Body of pancreas (tissue), 4 donors: Measurements from ENCODE around the gene ARPC5. TPM values are rescaled to one million over a fixed set of nuclear protein-coding genes. Genes with fewer than 3 reads are reported as not detected.
"Not testable (repeated sequence)": the region's sequence is repeated elsewhere in the genome, so short reads cannot be mapped to it uniquely, and the experiment has no call there.

Source experiments
- ATAC-seq: fragments of 150-250 bp; one replicate; pipeline ENCODE4 v1.9.1; 2016
- DNase-seq, 4 donors: peaks; one replicate each; pipeline ENCODE4 v3.0.0-alpha.2; 2019
- H3K27ac ChIP-seq, 4 donors: fragments of 200-600 bp; sonication (generic); 1 replicate in 3 of 4; 2 replicates in 1 of 4; pipeline versions ENCODE4 v1.5.1 to v1.6.1; 2016 to 2019; ENCODE audit warnings: mild to moderate bottlenecking in 1 of 4, mixed read lengths in 1 of 4, moderate library complexity in 1 of 4
- H3K27me3 ChIP-seq, 2 donors: fragments of 200-600 bp; sonication (generic); one replicate each; pipeline ENCODE4 v1.6.0; 2016; ENCODE audit warnings: mild to moderate bottlenecking in 1 of 2
- H3K36me3 ChIP-seq, 2 donors: fragments of 200-600 bp; sonication (generic); replicated peaks in 1 of 2; 2 replicates each; pipeline ENCODE4 v1.5.1; 2016; ENCODE audit warnings: low read depth in 2 of 2; ENCODE audit not compliant: insufficient read depth in 1 of 2
- H3K4me1 ChIP-seq: fragments of 200-600 bp; sonication (generic); one replicate; pipeline ENCODE4 v1.6.0; 2016
- H3K4me3 ChIP-seq, 2 donors: fragments of 200-600 bp; sonication (generic); 1 replicate in 1 of 2; 2 replicates in 1 of 2; pipeline ENCODE4 v1.5.1; 2016 to 2019
- H3K9me3 ChIP-seq, 3 donors: fragments of 200-600 bp; sonication (generic); 1 replicate in 2 of 3; 2 replicates in 1 of 3; pipeline ENCODE4 v1.5.1; 2016
- POLR2A ChIP-seq, 3 donors: fragments of 450-650 bp; IDR thresholded peaks; one replicate each; pipeline ENCODE4 v1.6.1; 2016; ENCODE audit warnings: antibody characterized with exemption in 3 of 3, mild to moderate bottlenecking in 2 of 3
- WGBS, 2 donors: methylation state at CpG; one replicate each; pipeline ENCODE4 v1.1.5; 2017; 5-methylcytosine and 5-hydroxymethylcytosine counted together
- intact Hi-C: fragments of 100-400 bp; cut with DNase I; formaldehyde crosslinking; loops from one replicate; pipeline ENCODE4 v1.15.1; 2023
- total RNA-seq, 2 donors: library from RNA; depleted of rRNA; stranded (reverse); fragments of >200 nt; gene quantifications; one replicate each; pipeline ENCODE4 v1.1.0, GENCODE V29; 2016
- TF ChIP-seq, protein P1 (sequence below), 7 experiments: fragments of 450-650 bp in 4 of 7; fragments of 200-600 bp in 3 of 7; sonication (generic) in 3 of 7; IDR thresholded peaks; one replicate each; pipeline ENCODE4 v1.5.1; 2016 to 2019; ENCODE audit warnings: antibody characterized with exemption in 7 of 7

ARPC5 gene
- total RNA-seq, 2 donors from 2014 or later, result 29.3 to 52.4 TPM

DNA sequence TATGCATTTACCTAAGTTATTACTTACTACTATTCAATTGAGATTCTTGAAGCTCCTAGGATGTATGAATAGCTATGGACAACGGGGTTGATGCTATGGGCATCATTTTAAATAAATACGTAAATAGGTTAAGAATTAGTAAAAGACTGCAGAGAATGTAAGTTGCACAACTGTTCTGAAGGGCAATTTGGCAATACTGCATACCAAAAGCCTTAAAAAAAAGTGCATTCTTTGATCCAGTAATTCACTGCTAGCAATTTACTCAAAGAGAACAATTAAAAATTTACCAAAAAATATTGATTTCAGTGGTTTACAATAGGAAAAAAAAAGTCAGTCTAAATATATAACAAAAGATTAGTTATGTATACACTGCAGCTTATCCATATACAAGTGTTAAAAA, 3.5 kb downstream of the ARPC5 start:
- WGBS, 2 donors, result 32 to 64% methylated on average over 2 of the region's 2 CpGs
- Histone ChIP-seq H3K9me3 (no peaks in the 10 kb centered on the region), H3K27ac (peak overlapping the region in 1 of 4 donors; percentile 86), H3K27me3 (no peaks in the 10 kb centered on the region), H3K4me1 (peaks cover 44% of the 10 kb centered on the region), H3K36me3 (peaks cover 0 to 5% of the 10 kb centered on the region in 2 donors), H3K4me3 (no peak overlapping the region)
- no peak for TF ChIP-seq POLR2A (IDR thresholded peaks at IDR 0.05)
- TF ChIP-seq, protein P1, sequence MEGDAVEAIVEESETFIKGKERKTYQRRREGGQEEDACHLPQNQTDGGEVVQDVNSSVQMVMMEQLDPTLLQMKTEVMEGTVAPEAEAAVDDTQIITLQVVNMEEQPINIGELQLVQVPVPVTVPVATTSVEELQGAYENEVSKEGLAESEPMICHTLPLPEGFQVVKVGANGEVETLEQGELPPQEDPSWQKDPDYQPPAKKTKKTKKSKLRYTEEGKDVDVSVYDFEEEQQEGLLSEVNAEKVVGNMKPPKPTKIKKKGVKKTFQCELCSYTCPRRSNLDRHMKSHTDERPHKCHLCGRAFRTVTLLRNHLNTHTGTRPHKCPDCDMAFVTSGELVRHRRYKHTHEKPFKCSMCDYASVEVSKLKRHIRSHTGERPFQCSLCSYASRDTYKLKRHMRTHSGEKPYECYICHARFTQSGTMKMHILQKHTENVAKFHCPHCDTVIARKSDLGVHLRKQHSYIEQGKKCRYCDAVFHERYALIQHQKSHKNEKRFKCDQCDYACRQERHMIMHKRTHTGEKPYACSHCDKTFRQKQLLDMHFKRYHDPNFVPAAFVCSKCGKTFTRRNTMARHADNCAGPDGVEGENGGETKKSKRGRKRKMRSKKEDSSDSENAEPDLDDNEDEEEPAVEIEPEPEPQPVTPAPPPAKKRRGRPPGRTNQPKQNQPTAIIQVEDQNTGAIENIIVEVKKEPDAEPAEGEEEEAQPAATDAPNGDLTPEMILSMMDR (IDR thresholded peaks at IDR 0.05), result no peak
- DNase-seq (no peak), ATAC-seq (no peak)
- intact Hi-C loops, result no loop called here

DNA sequence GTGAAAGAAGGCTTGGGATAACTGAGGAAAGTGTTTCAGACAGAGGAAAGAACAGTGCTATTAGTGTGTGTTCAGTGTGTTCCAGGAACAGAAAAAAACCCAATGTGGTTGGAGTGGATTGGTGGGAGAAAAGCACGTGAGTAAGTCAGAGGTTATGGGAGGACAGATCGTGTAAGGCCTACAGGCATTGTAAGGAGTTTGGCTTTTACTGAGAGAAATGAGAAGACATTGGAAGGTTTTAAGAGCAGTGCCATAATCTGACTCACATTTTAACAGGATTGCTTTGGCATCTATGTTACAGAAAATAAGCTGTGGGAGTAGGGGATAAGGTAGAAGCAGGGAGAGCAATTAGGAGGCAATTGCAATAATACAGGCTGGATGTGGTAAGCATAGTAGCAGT, 4.8 kb downstream of the ARPC5 start:
- Histone ChIP-seq H3K36me3 (peaks cover 0 to 5% of the 10 kb centered on the region in 2 donors), H3K4me1 (peaks cover 47% of the 10 kb centered on the region)
- intact Hi-C loops, result no loop called here

DNA sequence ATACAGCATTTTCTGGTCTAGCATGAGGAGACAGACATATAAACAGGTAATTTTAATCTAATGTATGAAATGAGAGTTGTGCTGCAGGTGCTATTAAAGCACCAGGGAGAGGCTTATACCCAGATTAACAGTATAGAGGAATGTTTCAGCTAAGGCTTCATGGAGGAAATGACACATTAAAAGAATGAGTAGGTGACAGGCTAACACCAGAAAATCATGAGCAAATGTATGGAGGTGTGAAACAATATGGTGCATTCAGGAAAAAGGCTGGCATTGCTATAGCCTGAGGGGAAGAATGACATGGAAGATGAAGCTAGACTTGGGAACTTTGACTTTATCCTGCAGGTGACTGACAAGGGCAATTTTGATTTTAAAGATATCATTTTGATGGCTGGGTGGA, 7.0 kb downstream of the ARPC5 start:
- Histone ChIP-seq H3K4me1 (peaks cover 41% of the 10 kb centered on the region), H3K27ac (peak overlapping the region in 1 of 4 donors; percentile 30), H3K27me3 (no peaks in the 10 kb centered on the region), H3K36me3 (peaks cover 0 to 5% of the 10 kb centered on the region in 2 donors), H3K4me3 (no peak overlapping the region), H3K9me3 (no peaks in the 10 kb centered on the region)
- DNase-seq (no peak), ATAC-seq (no peak)
- TF ChIP-seq POLR2A (IDR thresholded peaks at IDR 0.05), result no peak
- TF ChIP-seq, protein P1 (IDR thresholded peaks at IDR 0.05), result no peak
- intact Hi-C loops, result loop anchor here (10.0 kb wide), 1 partner anchor 164 kb away; no protein-coding TSS in a partner anchor

More for the DNA sequence above, 4.8 kb downstream of the ARPC5 start:
- no peak overlapping the region for H3K27ac ChIP-seq
- WGBS, 2 donors, result 50 to 68% methylated on average over 2 of the region's 2 CpGs
- no peaks in the 10 kb centered on the region for H3K27me3 ChIP-seq
- DNase-seq (no peak), ATAC-seq (no peak)
- H3K4me3 ChIP-seq, result no peak overlapping the region
- no peaks in the 10 kb centered on the region for H3K9me3 ChIP-seq
- TF ChIP-seq, protein P1 (IDR thresholded peaks at IDR 0.05), result no peak
- TF ChIP-seq POLR2A (IDR thresholded peaks at IDR 0.05), result no peak

DNA sequence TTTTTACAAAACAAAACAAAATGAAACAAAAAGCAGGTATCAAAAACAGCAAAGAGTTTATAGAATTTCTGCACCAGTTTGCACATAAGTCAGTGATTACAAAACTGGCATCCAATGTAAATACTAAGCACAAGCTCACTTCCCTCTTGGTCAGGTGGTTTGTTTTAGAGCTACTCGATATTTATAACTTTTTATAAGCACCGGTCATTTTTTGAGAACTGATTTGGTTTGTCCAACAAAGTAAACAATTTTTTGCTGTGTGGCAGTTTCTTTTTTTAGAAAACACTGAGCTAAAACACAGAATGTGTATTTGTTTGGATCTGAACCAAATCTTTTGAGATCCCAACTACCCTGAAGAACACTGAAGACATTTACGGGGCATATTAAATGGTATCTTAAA, 9.3 kb downstream of the ARPC5 start:
- H3K9me3 ChIP-seq, H3K36me3 ChIP-seq, DNase-seq, H3K27me3 ChIP-seq, H3K4me3 ChIP-seq: not testable (repeated sequence)
- intact Hi-C loops, result loop anchor here (10.0 kb wide), 1 partner anchor 161 kb away; no protein-coding TSS in a partner anchor
- Histone ChIP-seq H3K27ac (peak overlapping the region in 2 of 4 donors; percentile 31 to 60), H3K4me1 (peaks cover 36% of the 10 kb centered on the region)
- ATAC-seq, result peak; percentile 45
- 7 to 8% methylated on average over 3 of the region's 3 CpGs for WGBS, 2 donors

DNA sequence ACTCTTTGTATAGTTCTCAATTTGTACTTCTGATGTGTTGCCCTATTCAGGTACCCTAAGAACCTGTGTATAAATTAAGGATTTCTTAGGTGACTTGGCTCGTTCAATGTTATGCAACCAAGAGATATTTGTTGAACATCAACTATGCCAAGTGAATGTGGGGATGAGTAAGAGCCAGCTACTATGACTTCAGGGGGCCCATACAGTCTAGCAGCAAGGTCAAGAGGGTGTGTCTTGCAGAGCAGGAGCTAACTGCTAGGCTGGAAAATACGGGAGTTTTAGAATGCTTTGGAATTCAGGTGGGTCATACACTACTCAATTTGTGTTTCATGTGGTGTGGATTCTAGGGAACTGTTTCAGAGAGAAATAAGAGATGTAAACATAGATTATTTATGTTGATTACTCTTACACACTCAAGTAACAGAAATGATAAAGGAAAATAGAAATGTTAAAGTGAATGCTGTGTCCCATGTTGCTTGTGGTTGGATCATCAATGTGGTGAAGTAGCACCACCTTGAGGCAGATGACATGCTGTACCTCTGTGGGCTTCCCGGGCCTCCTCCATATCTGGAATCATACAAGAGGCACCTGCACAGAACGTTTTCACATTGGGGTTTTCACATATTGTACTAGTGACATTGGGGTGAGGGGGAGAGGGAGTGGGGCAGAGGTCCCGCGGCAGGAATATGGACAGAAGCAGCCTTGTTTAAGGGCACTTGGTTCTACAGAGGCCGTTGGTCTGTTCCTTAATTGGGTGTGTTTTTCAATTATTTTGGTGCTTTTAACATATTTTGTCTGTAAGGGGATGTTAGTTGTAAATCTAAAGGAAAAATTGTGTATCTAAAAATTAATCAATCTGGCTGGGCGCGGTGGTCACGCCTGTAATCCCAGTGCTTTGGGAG, 12.4 kb downstream of the ARPC5 start:
- Histone ChIP-seq H3K27ac (no peak overlapping the region), H3K27me3 (no peaks in the 10 kb centered on the region), H3K36me3 (no peaks in the 10 kb centered on the region), H3K4me1 (peaks cover 26% of the 10 kb centered on the region), H3K4me3 (no peak overlapping the region), H3K9me3 (no peaks in the 10 kb centered on the region)
- intact Hi-C loops, result loop anchor here (10.0 kb wide), 1 partner anchor 158 kb away; no protein-coding TSS in a partner anchor
- DNase-seq (peak; percentile 49 to 66 (median 56)), ATAC-seq (peak; percentile 78)
- TF ChIP-seq, protein P1 (IDR thresholded peaks at IDR 0.05), result peak in 6 of 7 experiments; percentile 41 to 64 (median 59)
- no peak for TF ChIP-seq POLR2A (IDR thresholded peaks at IDR 0.05)
- WGBS, 2 donors, result 44 to 46% methylated on average over 10 of the region's 10 CpGs
